GM18519 (cell line): ENCODE results near the gene DRAP1.
"Not testable (repeated sequence)": the region's sequence is repeated elsewhere in the genome, so short reads cannot be mapped to it uniquely, and the experiment has no call there.

Source experiments
- ATAC-seq: cut with Tn5 transposase; IDR thresholded peaks from one replicate; pipeline ENCODE4 v1.9.1; 2021; ENCODE audit warnings: mild to moderate bottlenecking, moderate library complexity; ENCODE audit not compliant: unreplicated experiment, low FRiP score

The DRAP1 gene

GRCh38 chr11:65885808-65886536 lies 33.3 kb upstream of the DRAP1 start:
- ATAC-seq: no peak

DNA sequence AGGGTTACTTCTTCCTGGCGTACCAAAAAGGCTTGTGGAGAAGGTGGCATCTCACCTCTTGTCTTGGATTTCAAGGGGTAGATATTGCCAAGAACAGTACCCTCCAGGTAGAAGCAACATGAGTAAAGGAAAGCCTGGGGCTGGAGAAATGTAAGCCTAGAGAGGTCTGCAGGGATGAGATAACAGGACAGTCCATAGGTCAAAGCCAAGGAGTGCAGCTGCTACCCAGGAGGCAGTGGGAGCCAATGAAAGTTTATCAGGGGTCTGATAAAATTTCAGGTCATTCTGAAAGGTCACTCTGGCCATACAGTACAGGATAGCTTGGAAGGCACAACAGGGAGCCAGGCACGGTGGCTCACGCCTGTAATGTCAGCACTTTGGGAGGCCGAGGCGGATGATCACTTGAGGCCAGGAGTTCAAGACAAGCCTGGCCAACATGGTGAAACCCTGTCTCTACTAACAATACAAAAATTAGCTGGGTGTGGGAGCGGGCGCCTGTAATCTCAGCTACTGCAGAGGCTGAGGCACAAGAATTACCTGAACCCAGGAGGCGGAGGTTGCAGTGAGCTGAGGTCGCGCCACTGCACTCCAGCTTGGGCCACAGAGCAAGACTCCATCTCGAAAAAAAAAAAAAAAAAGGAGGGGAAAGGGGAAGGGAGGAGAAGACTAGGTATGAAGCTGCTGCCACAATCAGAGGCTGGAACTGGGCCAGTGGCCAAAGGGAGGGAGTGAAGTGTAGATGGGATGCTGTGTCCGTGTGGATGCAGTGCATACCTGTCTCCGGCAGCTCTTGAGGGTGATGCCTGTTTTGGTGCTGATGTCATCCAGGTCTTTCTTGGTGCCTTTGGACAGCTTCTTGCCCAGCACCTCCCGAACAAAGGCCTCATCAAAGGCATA lies 32.2 kb upstream of the DRAP1 start:
- no peak for ATAC-seq

GRCh38 chr11:65887723-65888162 lies 31.5 kb upstream of the DRAP1 start:
- ATAC-seq: no peak

- ATAC-seq: no peak
These were observed 30.9 kb upstream of the DRAP1 start, which contains the start of gene FIBP for GRCh38 chr11:65888163-65888814. Gene FIBP, minus strand, starts transcription at chr11:65888471. Its CDS starts 53 bp downstream, at chr11:65888418.

- ATAC-seq: peak; percentile 47
These were observed 28.7 kb upstream of the DRAP1 start, which contains the start of gene CCDC85B for GRCh38 chr11:65890324-65891218. Gene CCDC85B, plus strand, starts transcription at chr11:65890673. Its CDS starts 111 bp downstream, at chr11:65890784.

DNA sequence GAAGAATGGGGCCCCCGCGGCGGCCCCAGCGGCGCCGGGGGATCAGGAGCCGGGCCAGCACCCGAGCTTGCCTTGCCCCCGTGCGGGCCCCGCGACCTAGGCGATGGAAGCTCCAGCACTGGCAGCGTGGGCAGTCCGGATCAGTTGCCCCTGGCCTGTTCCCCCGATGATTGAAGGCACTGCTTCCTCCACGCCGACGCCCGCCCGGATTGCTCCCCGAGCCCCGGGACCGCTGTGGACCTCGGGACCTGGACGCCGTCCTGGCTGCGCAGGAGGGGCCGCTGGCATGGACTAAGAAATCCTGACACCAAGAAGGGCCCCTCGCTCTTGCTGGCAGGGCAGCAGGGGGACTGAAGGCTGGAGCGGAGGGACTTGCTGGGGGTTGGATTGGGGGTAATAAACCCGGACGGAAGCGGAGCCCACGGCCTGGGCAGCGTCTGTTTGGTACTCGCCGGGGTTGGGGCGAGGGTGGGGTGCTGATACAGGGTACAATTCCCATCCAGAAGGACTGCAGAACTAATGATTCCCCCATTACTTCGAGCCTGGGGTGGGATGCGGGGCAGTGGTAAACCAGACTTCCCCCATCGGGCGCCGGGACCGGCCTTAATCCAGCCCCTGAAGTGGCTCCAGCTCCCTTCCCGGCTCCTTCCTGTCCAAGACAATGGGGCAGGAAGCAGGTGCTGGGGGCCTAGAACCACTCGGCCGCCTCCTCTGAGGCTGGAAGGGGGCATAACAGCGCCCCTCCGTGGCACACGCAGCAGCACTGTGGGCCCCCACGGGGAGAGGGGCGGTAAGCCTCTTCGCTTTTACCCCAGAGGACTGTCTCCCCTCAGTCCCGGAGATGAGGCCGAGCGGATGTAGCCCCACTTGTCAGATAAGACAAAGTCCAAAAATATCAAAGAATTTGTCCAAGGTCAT lies 27.7 kb upstream of the DRAP1 start:
- ATAC-seq: no peak

GRCh38 chr11:65892137-65892540 lies 27.1 kb upstream of the DRAP1 start:
- ATAC-seq: not testable (repeated sequence)

DNA sequence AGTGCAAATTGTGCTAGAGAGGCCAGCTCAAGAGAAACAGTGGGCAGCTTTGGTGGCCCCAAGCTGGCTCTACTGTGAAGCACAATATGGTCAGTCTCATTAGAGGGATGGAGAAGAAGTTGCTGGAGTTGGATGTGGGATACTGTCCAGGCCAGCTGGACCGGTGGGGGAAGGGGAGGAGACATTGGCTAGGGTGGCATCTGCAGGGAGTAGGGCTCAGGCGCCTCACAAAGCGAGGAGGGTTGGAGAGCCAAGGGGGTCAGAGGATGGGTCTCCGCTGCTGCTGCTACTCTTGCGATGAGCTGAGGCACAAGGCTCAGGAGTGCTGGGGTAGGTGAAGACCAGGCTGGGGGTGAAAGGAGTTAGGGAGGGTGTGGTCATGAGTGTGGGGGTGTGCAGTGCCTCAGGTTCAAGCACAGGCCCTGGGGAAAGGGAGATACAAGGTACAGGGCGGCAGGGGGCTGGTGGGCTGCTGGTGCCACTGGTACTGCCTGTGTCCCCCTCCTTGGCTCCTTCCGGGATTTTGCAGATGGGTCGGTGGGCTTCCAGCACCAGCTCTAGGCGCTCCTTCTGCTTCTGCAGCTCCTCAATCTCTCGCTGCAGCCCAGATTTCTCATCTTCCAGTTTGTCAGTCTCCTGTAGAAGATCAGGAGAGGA lies 26.4 kb upstream of the DRAP1 start:
- ATAC-seq: no peak

GRCh38 chr11:65894034-65894591 lies 25.1 kb upstream of the DRAP1 start:
- ATAC-seq: no peak

GRCh38 chr11:65895482-65895981 lies 23.7 kb upstream of the DRAP1 start:
- ATAC-seq: no peak

DNA sequence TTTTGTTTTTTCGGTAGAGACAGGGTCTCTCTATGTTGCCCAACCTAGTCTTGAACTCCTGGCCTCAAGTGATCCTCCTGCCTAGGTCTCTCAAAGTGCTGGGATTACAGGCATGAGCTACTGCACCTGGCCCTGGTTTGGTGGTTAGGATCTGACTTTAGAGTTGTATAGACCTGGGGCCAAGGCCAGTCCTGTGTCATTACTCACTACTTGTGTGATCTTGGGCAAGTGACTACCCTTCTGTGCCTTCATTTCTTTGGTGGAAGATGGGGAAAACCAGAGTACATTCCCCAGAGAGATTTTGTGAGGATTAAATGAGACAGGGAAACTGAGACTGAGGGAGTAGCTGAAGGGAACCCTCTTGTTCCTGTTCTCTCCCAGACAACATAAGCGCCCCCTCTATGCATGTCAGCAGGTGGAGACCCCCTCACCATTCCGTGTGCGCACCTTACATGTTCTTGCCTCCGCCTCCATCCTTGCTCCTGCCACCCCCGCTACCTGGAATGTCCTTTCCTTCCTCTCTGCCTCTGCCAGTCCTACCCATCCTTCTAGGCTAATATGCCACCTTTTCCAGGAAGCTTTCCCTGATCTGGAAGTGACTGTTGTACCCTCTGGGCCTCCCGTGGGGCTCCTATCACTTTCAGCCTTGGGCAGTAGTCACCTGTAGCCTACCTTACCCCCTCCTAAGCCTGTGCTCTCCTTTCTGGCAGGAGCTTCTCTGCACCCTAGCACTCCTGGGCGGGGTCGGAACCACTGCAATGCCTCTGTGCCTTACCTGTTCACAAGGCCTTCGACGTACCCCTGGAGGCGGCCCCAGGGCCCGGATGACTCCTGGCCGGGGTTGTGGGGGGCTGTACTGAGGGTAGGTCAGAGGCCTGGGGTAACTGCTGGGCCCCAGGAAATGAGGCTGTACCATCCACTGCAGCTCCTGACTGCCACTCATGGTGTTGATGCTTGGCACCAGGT lies 22.9 kb upstream of the DRAP1 start:
- no peak for ATAC-seq

DNA sequence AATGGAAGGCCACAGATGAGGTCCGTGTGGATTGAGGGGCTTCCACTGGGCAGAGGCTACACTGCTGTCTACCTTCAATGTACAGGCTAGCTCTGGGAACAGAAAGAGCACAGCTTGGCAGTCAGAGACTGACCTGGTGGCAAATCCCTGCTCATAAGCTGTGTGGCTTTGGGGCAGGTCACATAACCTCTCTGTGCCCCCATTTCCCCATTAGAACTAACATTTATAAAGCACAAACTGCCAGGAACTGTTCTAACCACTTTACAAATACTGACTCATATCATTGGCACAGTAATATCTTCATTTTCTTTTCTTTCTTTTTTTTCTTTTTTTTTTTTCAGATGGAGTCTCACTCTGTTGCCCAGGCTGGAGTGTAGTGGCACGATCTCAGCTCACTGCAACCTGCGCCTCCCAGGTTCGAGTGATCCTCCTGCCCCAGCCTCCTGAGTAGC lies 22.2 kb upstream of the DRAP1 start:
- ATAC-seq: no peak

DNA sequence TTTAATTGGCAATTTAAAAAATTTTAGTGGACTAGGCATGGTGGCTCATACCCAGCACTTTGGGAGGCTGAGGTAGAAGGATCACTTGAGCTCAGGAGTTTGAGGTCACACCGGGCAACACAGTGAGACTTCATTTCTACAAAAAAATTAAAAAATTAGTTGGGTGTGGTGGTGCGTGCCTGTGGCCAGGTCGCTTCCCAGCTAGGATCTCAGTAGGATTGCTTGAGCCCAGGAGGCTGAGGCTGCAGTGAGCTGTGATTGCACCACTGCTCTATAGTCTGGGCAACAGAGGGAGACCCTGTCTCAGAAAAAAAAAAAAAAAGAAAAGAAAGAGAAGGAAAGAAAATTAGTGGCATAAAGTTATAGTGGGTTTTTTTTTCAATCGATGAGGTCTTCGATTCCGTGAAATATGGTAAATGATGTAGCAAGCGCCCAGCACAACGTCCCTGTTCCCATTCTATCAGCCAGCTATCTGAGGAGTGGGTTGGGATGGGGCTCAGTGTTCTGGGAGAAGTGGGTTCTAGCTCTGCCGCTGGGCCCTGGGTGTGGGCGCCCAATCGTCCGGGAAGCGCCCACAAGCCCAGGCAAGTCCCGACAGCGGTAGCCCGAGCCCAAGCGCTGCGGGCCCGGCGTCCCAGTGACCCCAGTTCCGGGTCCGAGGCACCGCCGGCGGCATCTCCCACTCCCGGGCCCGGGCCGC lies 20.4 kb upstream of the DRAP1 start:
- ATAC-seq: no peak

- no peak for ATAC-seq
These were observed 19.7 kb upstream of the DRAP1 start for GRCh38 chr11:65899356-65900124.
